Dermis microvascular lymphatic vessel endothelial cell (primary cell): ENCODE data around the gene SEMA3G. TPM values are rescaled to one million over a fixed set of nuclear protein-coding genes. Genes with fewer than 3 reads are reported as not detected.

ENCODE experiments used
- DNase-seq, 2 donors: peaks; one replicate each; pipeline versions ENCODE4 v3.0.0 to v3.0.0-alpha.2; 2010; ENCODE audit warnings: low read depth in 2 of 2
- total RNA-seq: library from RNA; depleted of rRNA; stranded (reverse); fragments of >200 nt; gene quantifications from 2 replicates; pipeline ENCODE4 v1.2.1, GENCODE V29; 2014

Gene SEMA3G
- total RNA-seq, 1 donor from 2014 or later = 23.0 TPM

- DNase-seq = no peak
Observed at GRCh38 chr3:52454250-52454937, 9.5 kb upstream of the SEMA3G start.

DNA sequence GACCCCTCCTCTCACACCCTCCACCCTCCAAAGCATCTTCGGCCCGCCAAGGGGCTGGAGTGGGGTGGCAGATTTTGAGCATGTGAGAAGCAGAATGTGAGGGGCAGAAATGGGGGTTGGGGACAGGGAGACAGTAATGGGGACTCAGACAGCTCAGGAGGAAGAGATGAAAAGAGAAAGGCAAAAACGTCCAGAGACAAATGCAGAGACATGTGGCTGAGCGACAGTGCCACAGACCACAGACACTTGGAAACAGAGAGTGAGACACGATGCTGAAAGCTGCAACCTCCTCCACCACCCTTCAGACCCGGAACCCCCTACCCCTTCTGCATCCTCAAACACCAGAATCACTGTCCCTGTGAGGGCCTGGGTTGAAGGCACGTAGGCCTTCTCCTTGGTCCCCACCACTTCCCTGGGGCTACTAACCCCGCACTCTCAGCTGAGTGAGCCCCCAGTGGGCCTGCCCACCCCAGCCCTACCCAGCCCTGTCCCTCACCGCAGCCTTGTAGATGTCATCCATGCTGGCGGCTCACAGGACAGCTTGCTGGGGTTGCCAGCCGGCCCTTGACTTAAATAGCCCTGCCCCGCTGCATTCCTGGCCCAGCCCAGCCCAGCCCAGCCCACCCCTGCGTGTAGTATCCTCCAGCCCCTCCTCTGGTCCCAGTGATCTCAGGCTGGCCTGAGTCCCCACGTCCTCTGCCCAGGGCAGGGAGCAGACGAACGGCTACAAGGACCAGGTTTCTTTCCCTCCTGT is 8.8 kb upstream of the SEMA3G start, which contains the start of gene TNNC1:
TNNC1 (minus strand) TSS at position 546 of the 754 bp plus-strand sequence; CDS start at position 520, 26 bp downstream.
- DNase-seq = no peak

DNA sequence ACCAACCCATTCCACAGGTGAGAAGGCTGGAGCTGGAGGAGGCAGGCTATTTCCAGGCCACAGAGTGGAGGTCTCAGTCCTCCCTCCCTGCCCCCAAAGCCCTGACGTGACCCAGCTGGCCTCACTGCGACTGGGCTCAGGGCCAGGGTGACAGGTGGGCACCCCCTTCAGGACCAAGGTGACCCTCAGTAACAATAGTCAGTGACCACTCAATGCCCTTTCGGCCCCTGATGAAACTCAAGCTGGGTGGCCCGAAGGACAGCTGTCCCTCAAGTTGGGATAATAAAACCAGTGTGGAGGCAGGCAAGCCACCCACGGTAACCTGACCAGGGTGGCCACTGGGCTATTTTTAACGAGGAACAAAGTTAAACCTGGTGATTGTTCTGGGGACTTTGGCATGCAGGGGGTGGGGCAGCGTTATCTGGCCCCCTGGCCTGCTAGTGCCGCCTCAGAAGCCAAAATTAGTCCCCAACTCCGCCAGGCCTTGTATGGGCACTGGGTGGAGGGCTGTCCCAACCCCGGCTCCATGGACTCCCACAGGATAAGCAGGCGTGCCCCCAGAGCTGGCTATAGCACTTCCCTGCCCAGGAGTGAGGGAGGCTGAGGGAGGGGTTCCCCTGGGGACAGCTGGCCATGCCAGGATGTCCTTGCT is 7.8 kb upstream of the SEMA3G start:
- no peak for DNase-seq

DNA sequence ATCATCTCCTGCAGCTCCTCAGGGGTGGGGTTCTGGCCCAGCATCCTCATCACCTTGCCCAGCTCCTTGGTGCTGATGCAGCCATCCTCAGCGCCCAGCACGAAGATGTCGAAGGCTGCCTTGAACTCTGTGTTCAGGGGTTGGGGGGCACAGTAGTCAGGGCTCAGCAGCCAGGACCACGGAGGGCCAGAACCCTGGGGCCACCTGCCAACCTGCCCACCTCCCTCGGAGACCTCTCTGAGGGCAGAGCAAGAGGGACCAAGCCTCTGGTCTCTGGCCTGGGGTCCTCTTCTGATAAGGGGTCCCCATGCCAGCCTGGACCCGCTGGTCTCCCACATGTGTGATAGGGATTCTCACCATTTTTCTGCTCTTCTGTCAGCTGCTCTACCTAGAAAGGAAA is 7.2 kb upstream of the SEMA3G start:
- no peak for DNase-seq

- DNase-seq = no peak
Observed at GRCh38 chr3:52451237-52452083, 6.6 kb upstream of the SEMA3G start.

GRCh38 chr3:52450489-52451236 is 5.8 kb upstream of the SEMA3G start:
- DNase-seq = no peak

- no peak for DNase-seq
Observed at GRCh38 chr3:52447512-52448355, 2.8 kb upstream of the SEMA3G start.

- peak in 1 of 2 donors; percentile 70 for DNase-seq
Observed at GRCh38 chr3:52446631-52447511, 2.0 kb upstream of the SEMA3G start.

DNA sequence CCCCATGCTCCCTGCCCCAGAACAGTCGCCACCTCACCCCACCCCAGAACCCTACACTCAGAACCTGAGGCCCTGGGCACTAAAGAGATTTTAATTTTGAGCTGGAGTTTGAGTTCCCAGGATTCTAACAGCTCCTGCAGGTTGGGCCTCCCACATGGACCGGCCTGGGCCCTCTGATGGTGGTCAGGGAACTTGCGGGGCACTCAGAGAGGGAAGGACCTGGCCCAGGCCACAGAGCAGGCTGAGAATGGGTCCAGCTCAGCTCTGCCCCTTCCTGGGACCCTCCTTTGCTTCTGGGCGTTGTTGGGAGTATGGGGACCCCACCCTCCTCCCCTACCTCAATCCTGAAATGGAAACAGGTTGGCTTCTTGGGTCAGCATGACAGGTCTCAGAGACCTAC is 1.1 kb upstream of the SEMA3G start:
- no peak for DNase-seq

- DNase-seq = no peak
Observed at GRCh38 chr3:52443791-52444687, 864 bp downstream of the SEMA3G start.

DNA sequence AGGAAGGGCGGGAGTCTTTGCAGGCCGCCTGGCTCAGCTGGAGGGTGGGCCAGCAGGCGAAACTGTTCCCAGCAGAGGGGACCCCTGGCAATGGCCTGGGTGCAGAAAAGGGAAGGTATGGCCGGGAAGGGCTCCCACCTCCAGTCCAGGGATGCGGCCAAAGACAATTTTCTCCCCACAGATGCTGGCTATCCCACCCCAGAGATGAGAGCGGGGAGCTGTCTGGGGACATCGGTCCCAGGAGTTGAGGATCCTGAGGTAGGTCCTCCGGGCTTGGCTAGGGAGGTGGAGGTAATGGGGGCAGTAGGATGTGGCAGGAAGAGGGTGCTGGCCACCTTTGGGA is 1.7 kb downstream of the SEMA3G start:
- DNase-seq = no peak

DNA sequence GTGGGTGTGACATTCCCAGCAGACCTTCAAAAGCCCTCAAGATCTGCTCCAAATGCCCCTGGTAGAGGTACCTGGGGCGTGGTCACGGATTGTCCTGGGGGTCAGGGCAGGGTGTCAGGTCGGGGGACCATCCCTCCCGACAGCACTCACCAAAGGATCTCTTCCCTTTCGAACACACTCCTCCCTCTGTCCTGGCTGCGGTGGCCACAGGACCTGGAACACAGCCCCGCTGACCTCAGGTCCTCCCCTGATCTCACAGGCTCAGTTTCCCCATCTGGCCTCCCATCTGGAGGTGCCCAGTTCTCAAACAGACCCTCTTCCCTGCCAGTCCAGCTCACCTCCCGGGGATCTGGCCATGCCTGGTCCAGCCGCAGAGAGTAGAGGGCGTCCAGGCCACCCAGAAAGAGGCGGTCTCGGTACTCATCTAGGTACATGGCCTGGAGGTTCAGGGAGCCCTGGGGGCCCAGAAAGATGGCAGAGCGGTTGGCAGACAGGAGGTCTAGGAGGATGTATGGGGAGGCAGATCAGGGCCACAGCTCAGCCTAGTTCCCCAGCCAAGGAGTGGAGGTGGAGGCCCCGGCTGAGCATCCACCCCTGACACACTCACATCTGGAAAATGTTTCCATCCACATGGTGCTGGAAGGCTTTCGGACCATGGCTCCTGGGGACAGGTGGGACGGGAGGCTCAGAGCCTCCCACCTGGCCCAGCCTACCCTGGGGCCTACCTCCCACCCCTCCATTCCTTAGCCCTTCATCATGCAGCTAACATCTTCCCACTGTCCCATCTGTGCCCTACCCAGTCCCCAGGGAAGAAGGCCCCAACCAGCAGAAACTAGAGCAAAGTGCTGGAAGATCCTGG is 2.3 kb downstream of the SEMA3G start:
- DNase-seq = no peak

DNA sequence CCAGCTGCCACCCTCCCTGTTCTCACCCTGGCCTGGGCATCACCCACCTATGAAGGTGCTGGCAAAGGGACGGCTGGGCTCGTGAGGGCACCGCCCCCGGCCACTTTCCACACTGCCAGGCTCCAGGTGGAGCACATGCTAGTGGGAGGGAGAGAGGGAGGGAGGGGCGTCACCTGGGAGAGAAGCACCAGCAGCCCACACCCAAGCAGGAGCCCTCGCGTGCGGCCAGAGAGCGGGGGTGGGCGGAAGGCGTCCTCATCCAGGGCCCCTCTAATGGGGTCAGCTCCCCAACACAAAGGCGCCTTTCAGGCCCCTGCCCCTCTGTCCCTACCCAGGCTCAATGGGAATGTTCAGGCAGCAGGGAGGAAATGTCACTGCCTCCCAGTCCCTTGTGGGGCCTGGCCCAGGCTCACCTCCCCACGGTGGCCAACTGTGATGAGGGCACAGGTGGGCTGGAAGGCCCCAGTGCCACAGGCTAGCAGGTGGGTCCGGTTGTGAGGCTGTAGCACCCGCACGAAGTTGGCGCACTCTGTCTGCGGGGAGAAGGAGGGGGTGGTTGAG is 3.1 kb downstream of the SEMA3G start:
- DNase-seq = no peak

- DNase-seq = no peak
Observed at GRCh38 chr3:52441091-52441771, 3.7 kb downstream of the SEMA3G start.

DNA sequence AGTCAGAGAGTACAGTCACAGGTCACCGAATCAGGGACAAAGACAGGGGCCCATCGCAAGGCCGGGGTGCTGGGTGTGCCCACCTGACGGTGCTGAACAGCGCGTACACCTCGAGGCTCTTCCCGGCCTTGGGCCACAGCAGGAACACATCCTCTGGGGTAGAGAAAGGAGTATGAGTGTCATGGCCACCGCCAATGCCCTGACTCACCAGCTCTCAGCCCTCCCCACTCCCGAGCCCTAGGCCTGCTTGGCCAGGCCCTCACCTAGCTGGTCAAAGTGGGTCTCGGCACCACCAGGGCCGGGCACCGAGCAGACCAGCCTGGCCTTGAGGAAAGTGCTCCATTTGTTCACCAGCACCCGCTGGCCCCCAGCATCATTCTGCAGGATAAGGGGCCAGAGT is 4.2 kb downstream of the SEMA3G start:
- no peak for DNase-seq

DNA sequence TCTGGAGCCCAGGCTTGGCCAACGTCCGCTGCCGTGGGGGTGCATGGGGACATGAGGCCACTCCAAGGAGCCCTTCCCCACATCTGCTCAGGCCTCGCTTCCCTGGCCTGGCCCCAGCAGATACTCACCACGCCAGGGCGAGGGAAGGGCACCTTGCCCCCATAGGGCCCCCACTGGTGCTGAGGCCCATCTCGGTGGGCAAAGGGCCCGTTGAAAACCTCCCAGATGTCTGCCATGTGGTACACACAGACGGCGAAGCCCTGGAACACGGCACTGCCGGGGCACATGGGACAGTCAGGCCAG is 4.7 kb downstream of the SEMA3G start:
- no peak for DNase-seq
